ENCODE data around the gene DPYSL5.
"Not testable (repeated sequence)": the region's sequence is repeated elsewhere in the genome, so short reads cannot be mapped to it uniquely, and the experiment has no call there.

DPYSL5 gene

GRCh38 chr2:26901326-26902183, 53.6 kb downstream of the DPYSL5 start:
- no peak for DNase-seq (ENCODE audit: low read depth, low spot score)

GRCh38 chr2:26903676-26904075, 55.7 kb downstream of the DPYSL5 start:
- DNase-seq (ENCODE audit: low read depth, low spot score), result no peak

- DNase-seq (ENCODE audit: low read depth, low spot score), result no peak
Measured at GRCh38 chr2:26904839-26905238, 56.9 kb downstream of the DPYSL5 start.

GRCh38 chr2:26905341-26906198, 57.6 kb downstream of the DPYSL5 start:
- DNase-seq (ENCODE audit: low read depth, low spot score), result no peak

GRCh38 chr2:26907416-26907815, 59.5 kb downstream of the DPYSL5 start:
- DNase-seq (ENCODE audit: low read depth, low spot score), result no peak

GRCh38 chr2:26910176-26910575, 62.2 kb downstream of the DPYSL5 start:
- no peak for DNase-seq (ENCODE audit: low read depth, low spot score)

GRCh38 chr2:26911911-26912861, 64.3 kb downstream of the DPYSL5 start:
- DNase-seq (ENCODE audit: low read depth, low spot score), result peak; percentile 56

GRCh38 chr2:26913606-26913998, 65.7 kb downstream of the DPYSL5 start:
- no peak for DNase-seq (ENCODE audit: low read depth, low spot score)

GRCh38 chr2:26913999-26914658, 66.2 kb downstream of the DPYSL5 start:
- DNase-seq (ENCODE audit: low read depth, low spot score), result peak; percentile 87

- no peak for DNase-seq (ENCODE audit: low read depth, low spot score)
Measured at GRCh38 chr2:26914659-26915310, 66.9 kb downstream of the DPYSL5 start.

- no peak for DNase-seq (ENCODE audit: low read depth, low spot score)
Measured at GRCh38 chr2:26915316-26915715, 67.4 kb downstream of the DPYSL5 start.

- DNase-seq (ENCODE audit: low read depth, low spot score), result no peak
Measured at GRCh38 chr2:26916128-26916692, 68.3 kb downstream of the DPYSL5 start.

- DNase-seq (ENCODE audit: low read depth, low spot score), result no peak
Measured at GRCh38 chr2:26917135-26917836, 69.4 kb downstream of the DPYSL5 start.

- no peak for DNase-seq (ENCODE audit: low read depth, low spot score)
Measured at GRCh38 chr2:26921323-26921722, 73.4 kb downstream of the DPYSL5 start.

- peak; percentile 63 for DNase-seq (ENCODE audit: low read depth, low spot score)
Measured at GRCh38 chr2:26922405-26923188, 74.7 kb downstream of the DPYSL5 start.

GRCh38 chr2:26923189-26923466, 75.2 kb downstream of the DPYSL5 start:
- not testable (repeated sequence) for DNase-seq (ENCODE audit: low read depth, low spot score)

- DNase-seq (ENCODE audit: low read depth, low spot score), result no peak
Measured at GRCh38 chr2:26924731-26925099, 76.8 kb downstream of the DPYSL5 start.

- peak; percentile 69 for DNase-seq (ENCODE audit: low read depth, low spot score)
Measured at GRCh38 chr2:26925100-26925791, 77.3 kb downstream of the DPYSL5 start.

Measured in ELF-1 (cell line).